Epithelial cell of prostate (primary cell): ENCODE data around the gene HRH2.
A peak's percentile ranks its signal among the peaks of the same experiment; 100 is the strongest.
"Not testable (repeated sequence)": the region's sequence is repeated elsewhere in the genome, so short reads cannot be mapped to it uniquely, and the experiment has no call there.

ENCODE experiments used
- DNase-seq: peaks from one replicate; pipeline ENCODE4 v3.0.0-alpha.2; 2011; ENCODE audit warnings: low read depth, low spot score
- H3K27ac ChIP-seq: fragments of 450-650 bp; 2 replicates; pipeline ENCODE4 v1.5.1; 2017; ENCODE audit warnings: mild to moderate bottlenecking

HRH2 gene

DNA sequence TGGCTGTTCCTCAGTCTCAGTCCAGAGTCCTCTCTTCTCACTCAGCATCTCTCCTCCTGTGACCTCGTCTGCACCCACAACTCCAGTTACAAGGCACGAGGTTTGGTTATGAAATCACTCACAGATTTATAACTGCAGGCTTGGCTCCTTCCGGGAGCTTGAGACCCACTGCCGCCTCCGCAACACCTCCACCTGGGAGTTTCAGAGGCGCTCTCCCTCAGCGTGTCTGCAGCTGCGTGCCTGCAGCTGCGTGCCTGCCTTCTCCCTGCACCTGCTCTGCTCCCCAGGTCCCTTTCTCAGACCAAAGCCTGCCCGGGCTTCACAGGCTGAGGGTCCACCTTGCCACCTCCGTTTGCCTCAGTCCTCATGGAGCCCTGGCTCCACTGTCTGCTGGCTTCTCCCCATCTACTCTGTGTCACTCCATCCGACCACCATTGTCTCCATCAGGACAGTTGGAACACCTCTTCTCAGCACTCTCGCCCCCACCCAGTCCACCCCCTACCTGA is 51.5 kb downstream of the HRH2 start:
- DNase-seq: no peak
- no peak overlapping the region for H3K27ac ChIP-seq

DNA sequence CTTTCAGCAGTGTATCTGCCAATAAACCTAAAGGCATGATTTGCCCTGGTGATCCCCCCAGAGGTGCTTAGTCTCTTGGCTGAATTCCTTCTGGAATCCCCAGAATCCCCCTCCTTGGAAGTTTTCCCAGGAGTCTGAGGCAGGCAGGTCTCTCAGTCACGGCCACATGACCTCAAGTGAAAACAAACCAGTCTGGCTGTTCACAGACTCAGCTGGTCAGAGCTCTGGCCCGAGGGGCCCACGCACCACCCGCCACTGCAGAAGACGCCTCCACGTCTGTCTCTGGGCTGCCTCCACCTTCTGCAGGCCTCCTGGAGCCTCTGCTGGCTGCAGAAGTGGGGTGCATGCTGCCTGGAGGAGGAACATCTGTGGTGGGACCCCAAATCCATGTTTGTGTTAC is 52.5 kb downstream of the HRH2 start:
- H3K27ac ChIP-seq: no peak overlapping the region
- DNase-seq: no peak

DNA sequence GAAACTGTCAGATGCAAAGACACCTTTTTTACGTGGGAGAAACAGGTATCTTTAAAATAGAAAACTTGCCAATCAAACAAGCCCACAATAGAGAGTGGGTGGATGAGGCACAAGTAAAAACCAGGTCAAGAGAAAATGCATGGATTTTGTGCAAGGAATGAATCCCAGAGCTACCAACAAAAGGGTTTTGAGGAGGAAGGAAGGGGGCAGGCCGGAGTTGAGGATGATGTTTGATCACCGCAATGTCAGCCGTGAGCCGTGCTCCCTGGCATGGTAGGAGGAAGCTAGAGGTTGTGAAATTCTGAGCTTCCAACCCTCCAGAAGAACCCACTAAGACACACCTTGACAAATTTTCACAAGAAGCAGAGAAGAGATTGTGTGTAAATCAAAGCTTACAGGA is 53.2 kb downstream of the HRH2 start:
- DNase-seq: no peak

DNA sequence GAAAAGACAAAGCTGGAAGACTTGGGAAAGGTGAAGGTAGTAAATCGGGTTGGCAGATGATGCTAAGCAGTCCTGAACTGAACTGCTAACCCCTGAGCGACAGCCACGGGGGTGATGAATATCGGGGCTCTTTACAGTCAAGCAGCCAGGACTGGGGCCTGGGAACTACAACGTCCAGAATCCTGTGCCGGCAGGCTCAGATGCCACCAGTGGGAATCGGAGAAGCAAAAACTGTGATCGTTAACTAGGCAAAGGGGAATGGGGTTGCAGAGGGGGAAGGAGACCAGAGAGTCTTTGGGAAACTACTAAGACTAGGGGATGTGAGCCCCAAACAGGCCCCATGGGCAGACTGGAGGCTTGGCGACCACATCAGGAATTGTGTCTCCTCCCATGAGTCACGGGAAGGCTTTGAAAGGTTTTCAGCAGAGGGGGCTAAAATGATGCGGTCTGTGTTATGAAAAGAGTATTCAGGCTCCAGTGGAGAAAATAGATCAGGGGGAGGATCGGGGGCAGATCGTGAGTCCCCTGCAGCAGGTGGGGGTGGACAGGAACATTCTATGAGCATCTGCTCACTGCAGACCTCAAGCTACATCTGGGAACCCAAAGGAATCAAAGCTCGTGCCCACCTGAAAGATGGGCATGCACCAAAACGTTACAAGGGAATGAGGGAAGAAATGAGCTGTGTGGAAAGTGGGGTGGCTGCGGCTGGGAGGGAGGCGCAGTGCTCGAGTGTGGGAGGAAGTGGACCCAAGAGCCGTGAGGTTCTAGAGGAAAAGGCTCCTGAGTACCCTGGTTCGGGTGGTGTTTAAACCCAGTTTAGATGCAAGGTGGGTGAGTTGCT is 53.8 kb downstream of the HRH2 start:
- no peak overlapping the region for H3K27ac ChIP-seq

More for the DNA sequence above, 53.2 kb downstream of the HRH2 start:
- H3K27ac ChIP-seq: no peak overlapping the region

DNA sequence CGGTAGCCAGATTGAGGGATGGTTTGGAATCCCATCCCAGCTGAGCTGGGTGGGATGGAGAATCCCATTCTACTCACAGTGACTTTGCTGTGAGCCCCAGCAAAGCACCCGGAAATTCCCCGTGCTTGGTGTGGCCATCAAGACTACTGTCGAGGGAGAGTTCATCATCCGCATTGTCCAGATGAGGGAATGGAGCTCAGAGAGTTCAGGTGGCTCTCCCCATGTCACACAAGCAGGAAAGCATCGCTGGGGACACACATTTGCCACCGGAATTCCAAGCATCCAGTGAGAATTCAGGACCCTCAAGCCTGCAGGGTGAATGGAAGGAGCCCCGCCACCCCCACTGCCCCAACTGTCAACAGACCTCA is 54.4 kb downstream of the HRH2 start:
- DNase-seq: no peak
- no peak overlapping the region for H3K27ac ChIP-seq

More for the DNA sequence above, 53.8 kb downstream of the HRH2 start:
- DNase-seq: no peak

DNA sequence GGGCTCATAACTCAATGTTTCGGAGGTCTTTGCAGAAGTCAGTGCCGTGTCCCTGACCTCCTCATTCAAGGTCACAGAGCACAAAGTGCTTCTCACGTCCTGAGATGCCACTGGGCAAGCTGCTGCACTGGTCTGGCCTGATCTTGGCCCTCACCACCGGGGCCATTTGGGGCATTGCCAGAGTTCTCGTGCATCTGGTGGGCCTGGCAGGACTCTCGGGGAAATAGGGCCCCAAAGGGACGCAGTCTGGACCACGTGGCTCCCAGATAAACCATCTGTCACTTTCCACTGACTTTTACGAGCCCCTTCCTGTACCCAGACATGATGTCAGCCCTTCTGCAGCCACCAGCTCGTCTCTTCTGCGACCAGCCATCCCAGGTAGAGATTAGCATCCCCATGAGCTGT is 54.8 kb downstream of the HRH2 start:
- no peak for DNase-seq
- H3K27ac ChIP-seq: no peak overlapping the region

DNA sequence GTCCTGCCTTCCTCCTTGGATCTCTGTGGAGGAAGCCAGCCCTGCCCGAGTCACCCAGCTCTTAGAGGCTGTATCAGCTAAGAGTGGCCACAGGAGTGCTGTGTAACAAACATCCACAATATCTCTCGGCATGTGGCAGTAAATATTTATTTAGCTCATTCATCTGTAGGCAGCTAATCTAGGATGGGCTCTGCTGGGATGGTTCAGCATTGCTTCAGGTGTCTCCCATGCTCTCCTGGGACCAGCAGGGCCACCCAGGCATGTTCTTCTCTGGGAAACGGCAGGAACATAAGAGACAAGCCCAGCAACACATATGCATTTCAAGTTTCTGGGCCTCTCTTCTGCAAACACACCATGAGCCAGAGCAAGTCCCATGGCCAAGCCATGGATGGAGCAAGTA is 56.1 kb downstream of the HRH2 start:
- H3K27ac ChIP-seq: no peak overlapping the region
- DNase-seq: no peak

DNA sequence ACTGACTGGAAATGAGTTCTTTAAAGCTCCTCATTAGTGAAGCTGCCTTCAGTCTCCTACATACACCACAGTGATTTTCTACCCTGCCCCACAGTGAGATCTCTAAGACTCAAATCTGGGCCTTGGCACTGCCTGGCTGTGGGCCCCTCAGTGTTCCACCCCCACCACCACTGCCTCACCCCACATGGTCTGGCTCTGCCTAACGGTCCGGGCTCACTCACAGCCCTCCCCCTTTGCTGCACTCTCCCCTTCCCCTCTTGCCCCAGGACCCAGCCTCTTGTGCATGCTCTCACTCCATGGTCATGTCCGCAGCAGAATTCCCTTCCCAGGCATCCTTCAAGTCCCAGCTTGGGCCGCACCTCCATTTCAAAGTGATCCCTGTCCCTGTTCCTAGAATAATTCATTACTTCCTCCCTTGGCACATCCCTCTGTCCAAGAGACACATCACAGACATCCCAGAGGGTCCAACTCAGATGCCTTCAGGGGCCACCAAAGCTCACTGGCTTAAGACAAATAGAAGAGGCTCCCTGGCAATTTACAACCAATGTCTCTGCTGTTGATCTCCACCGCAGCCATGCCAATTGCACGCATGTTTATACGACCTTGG is 56.7 kb downstream of the HRH2 start:
- no peak for DNase-seq
- no peak overlapping the region for H3K27ac ChIP-seq

DNA sequence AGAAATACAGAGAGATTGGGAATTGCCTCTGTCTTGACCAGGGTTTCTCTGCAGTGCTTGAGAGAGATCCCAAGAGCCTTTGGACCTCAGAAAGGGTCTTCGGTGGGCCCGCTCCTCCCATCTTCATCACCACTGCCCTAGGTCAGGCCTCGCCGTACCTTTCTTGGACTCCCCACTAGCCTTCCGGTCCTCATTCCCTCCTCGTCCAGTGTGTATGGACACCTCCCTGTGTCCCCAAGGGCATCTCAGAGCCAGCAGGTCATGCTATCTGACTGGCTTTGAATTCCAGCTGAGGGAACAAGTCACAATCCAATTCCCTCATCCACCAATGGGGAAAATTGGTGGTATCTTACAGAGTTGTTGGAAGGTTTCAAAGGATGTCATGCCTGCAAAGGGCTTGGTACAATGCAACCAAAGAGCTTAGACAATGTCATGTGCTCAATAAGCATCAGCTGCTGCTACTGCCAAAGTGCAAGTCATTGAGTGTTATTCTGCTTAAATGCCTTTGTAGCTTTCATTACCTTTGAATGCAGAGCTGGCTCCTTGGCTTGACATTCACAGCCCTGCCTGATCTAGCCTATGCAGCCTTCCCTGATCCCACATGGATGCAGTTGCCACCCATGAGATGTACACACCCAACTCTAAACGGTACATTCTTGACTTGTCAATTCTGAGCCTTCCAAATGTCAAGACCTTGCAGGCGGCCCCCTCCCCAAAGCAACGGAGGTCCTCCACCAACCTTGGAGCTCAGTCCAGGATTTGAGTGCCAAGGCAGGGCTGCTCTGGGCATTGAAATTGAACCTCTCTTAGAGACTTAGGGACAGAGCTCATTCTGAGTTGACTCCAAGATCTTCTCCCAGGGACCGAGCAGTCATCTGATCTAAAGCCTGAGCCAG is 58.0 kb downstream of the HRH2 start:
- no peak overlapping the region for H3K27ac ChIP-seq
- DNase-seq: no peak

DNA sequence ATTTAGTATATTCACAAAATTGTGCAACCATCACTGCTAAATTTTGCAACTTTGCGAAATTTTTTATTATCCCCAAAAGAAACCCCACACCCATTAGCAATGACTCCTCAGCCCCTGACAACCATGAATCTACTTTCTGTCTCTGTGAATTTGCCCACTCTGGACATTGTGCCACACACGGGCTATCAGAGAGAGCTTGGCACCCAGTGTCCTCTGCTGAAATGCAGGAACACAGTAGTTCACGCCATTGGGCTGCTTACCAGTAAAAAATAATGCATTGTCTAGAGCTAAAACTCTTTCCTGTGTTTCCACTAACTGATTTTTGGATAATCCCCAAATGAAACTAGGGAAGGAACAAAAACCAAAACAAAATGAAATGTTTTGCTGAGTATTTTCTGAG is 60.0 kb downstream of the HRH2 start:
- no peak overlapping the region for H3K27ac ChIP-seq
- DNase-seq: no peak

DNA sequence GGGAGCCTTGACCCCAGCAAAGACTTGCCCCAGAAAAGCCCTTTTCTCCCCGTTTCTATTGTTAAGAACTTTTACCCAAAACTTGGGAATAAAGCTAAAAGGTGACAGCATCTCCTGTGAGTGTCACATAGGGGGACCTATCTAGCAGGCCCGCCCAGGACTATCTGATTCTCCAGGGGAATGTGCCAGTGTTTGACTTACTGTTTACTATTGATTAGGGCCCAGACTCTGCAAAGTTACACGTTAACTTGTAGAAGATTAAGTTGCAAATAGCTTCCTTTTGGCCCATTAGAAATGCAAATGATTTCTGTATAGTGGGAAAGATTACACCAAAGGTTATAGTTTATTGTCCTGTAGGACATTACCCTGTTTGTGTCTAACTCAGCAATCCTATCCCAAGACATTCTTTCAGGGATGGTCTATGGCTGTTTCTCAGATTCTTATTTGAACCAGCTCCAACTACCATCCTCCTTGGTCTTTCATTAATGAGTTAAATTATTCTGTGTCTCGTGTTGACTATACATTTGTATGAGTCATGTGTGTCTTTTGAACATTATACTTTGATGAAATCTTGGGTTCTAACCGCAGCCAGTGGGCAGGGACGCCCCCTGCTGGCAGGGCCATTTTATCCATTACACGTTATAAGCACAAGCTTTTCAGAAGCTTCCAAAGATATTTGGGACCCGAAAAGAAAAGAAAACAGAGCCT is 60.7 kb downstream of the HRH2 start:
- H3K27ac ChIP-seq: no peak overlapping the region
- DNase-seq: no peak

DNA sequence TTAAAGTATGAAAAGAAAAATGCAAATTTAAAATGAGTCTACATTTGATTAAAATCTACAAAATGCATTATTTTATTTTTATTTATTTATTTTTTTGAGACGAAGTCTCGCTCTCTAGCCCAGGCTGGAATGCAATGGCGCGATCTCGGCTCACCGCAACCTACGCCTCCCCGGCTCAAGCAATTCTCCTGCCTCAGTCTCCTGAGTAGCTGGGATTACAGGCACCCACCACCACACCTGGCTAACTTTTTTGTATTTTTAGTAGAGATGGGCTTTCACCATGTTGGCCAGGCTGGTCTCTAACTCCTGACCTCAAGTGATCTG is 61.2 kb downstream of the HRH2 start:
- H3K27ac ChIP-seq, DNase-seq: not testable (repeated sequence)

DNA sequence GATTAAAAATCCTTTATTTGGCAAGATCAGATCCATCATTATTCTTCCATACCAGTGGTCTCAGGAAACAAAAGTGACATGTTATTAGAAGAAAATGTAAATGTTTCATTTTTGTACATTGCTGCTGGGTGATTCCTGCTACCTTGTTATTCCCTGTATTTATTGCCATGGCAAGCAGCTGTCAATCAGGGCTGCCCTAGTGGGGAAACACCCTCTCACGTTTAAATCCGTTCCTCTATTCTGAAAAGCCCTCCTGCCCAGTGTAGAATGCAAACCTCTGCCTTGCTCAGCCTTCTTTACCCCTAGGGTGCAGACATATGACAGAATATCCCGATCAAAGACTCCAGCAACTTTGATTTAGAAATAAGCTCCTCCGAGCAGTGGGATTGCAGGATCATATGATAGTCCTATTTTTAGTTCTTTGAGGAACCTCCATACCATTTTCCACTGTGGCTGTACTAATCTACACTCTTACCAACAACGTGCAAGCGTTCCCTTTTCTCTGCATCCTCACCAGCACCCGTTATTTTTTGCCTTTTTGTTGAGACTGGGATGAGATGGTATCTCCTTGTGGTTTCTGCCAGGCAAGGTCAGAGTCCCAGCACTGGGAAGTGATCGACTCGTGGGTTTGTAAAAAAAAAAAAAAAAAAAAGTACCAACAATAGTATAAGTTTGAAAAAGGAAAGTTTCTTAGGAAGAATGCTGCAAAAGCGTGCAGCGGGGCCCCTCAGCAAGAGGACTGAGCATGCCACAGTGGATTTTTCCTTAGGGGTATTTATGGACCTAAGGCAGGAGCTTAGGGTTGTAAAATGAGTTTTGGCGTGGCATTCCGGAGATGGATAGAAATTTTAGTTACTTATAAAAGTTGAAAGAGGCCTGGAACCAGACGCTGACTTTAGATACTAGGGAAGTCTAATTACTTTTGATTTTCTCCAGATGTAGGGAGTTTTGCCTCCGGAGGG is 66.7 kb downstream of the HRH2 start:
- H3K27ac ChIP-seq: no peak overlapping the region
- DNase-seq: no peak

DNA sequence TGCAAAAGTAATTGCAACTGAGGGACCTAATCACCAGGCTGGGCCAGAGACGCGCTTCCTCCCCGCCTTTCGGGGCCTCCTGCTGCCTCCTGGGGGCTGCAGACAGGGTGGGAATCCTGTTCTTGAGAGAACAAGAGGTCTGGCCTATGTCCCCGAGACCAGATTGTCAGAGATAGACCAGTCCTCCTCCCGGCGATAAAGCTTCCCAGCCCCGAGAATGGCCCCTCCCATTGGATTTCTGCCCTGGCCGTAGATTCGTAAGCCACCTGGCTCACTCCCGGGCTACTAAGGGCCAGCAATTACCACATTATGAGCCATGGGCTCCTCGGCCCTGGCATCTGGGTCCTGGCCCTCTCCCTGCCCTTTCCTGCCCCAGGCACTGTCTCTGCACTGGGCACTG is 70.4 kb downstream of the HRH2 start:
- no peak for DNase-seq

DNA sequence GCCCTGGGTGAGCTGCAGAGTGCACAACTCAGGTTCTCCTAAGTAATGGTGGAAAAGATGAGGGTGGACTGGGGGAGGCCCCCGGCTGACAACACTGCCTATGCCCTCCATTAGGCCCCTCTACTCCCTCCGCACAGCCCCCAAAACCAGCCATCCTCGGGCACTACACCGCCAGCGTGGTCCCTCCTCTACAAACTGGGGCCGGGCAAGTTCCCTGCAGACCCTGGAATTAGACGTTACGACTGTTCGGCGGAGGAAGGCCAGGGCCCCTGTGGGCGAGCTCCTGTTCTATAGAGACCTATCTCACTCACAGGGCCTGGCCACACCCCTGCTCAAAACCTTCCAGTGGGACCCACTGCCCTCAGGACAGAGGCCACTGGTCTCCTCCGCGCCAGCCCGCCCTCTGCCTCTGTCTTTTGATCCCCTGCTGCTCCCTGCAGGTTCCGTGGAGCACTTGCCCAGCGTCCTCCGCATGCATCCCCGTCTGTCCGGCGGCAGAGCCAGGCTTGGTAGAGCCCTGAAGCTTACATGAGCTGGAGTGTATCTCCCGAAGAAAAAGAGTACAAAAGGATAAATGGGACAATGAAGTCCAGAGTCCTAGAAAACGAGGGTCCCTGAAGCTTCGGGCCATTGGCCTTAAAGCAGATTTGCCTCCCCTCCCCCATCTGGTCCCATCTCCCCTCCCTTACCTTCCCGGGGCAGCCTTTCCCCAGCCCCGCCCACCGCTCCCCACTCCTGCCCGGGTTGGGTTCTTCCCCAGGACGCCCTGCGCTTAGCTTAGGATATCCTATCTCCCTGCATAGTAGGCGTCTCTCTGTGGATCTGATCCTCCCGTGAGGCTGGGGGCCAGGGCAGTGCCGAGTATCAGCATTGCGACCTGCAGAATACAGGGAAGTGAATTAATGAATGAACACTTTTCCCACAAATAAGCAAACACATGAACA is 71.3 kb downstream of the HRH2 start:
- no peak for DNase-seq
- H3K27ac ChIP-seq: no peak overlapping the region

More for the DNA sequence above, 70.4 kb downstream of the HRH2 start:
- H3K27ac ChIP-seq: no peak overlapping the region

DNA sequence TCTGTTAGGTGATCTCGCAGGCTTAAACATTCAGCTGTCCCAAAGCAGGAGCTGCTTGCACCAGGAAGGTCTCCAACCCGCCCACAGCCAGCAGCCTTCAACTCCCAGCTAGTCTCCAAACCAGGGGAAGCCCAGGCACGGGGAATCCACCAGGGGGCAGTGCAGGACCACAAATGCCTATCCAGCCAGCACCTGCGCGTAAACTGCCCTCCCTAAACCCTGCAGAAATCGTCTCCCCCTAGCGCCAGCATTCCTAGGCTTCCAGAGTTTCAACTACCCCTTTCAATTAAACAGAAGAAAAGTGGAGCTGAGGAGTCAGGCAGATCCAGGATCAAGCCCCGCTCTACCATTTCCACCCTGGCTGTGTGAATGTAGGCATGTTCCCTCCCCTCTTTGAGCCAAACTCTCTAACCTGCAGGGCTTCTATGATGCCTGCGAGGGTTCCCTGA is 72.0 kb downstream of the HRH2 start:
- H3K27ac ChIP-seq: no peak overlapping the region
- DNase-seq: peak; percentile 39

DNA sequence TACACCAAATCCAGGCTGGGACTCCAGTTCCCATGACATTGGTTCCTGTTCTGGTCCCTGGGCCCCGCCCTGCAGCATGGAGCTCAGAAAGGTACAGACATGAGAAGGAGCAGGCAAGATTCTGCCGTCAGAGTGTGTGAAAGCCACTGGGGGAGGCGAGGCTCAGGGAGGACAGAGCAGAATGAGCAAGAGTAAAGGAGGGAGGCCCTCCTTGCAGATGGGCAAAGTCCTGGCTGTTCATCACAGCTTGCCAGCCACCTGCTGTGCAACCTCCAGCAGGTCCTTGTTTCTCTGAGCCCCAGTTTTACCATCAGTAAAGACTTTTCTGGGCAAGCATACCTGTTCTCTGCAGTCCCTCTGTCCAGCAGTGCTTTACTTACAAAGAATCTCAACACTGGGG is 73.3 kb downstream of the HRH2 start:
- no peak overlapping the region for H3K27ac ChIP-seq
- no peak for DNase-seq
